Peyer's patch (tissue), 4 donors: Measurements from ENCODE around the gene PCYT1B. TPM values are rescaled to one million over a fixed set of nuclear protein-coding genes. Genes with fewer than 3 reads are reported as not detected.
"Not testable (repeated sequence)": the region's sequence is repeated elsewhere in the genome, so short reads cannot be mapped to it uniquely, and the experiment has no call there.

Experiments used
- DNase-seq, 3 donors: peaks; one replicate each; pipeline ENCODE4 v3.0.0-alpha.2; 2017 to 2019
- H3K27ac ChIP-seq, 4 donors: fragments of 200-600 bp; sonication (generic); one replicate each; pipeline ENCODE4 v1.5.1; 2016 to 2019
- H3K27me3 ChIP-seq, 2 donors: fragments of 200-600 bp; sonication (generic); one replicate each; pipeline ENCODE4 v1.5.1; 2019
- H3K36me3 ChIP-seq, 3 donors: fragments of 200-600 bp; sonication (generic); one replicate each; pipeline ENCODE4 v1.5.1; 2016 to 2019
- H3K4me1 ChIP-seq, 4 donors: fragments of 200-600 bp; sonication (generic); one replicate each; pipeline ENCODE4 v1.5.1; 2016 to 2019
- H3K4me3 ChIP-seq, 4 donors: fragments of 200-600 bp; sonication (generic); 1 replicate in 3 of 4; 2 replicates in 1 of 4; pipeline ENCODE4 v1.5.1; 2016 to 2019; ENCODE audit warnings: mild to moderate bottlenecking in 1 of 4
- H3K9me3 ChIP-seq, 4 donors: fragments of 200-600 bp; sonication (generic); one replicate each; pipeline ENCODE4 v1.5.1; 2016 to 2019; ENCODE audit warnings: mild to moderate bottlenecking in 1 of 4
- CTCF ChIP-seq, 6 experiments: fragments of 450-650 bp in 4 of 6; fragments of 200-600 bp in 2 of 6; sonication (generic) in 1 of 6; IDR thresholded peaks; one replicate each; pipeline ENCODE4 v1.5.1; 2017 to 2019; ENCODE audit warnings: antibody characterized with exemption in 6 of 6, mild to moderate bottlenecking in 3 of 6, moderate library complexity in 1 of 6
- POLR2A ChIP-seq, 2 donors: fragments of 450-650 bp; IDR thresholded peaks; one replicate each; pipeline ENCODE4 v1.5.1; 2017; ENCODE audit warnings: antibody characterized with exemption in 2 of 2, mild to moderate bottlenecking in 2 of 2, moderate library complexity in 2 of 2
- total RNA-seq, 4 donors: library from RNA; depleted of rRNA; stranded (reverse); fragments of >200 nt; gene quantifications; one replicate each; pipeline ENCODE4 v1.1.0, GENCODE V29; 2016

PCYT1B gene
- total RNA-seq, 4 donors from 2014 or later: not detected

- no peaks in the 10 kb centered on the region for H3K4me1 ChIP-seq
- no peaks in the 10 kb centered on the region for H3K36me3 ChIP-seq
- TF ChIP-seq CTCF (IDR thresholded peaks at IDR 0.05): no peak
- no peak for TF ChIP-seq POLR2A (IDR thresholded peaks at IDR 0.05)
- H3K4me3 ChIP-seq: no peak overlapping the region
- H3K27me3 ChIP-seq: no peaks in the 10 kb centered on the region
- no peaks in the 10 kb centered on the region for H3K9me3 ChIP-seq
- no peak overlapping the region for H3K27ac ChIP-seq
- no peak for DNase-seq
These were observed 10.7 kb upstream of the PCYT1B start for GRCh38 chrX:24657671-24658386.

- not testable (repeated sequence) for H3K36me3 ChIP-seq, H3K9me3 ChIP-seq, H3K27me3 ChIP-seq, DNase-seq, H3K4me3 ChIP-seq, H3K27ac ChIP-seq, H3K4me1 ChIP-seq
These were observed 8.5 kb upstream of the PCYT1B start for GRCh38 chrX:24655679-24656078.

GRCh38 chrX:24651783-24652182 lies 4.6 kb upstream of the PCYT1B start:
- Histone ChIP-seq H3K27me3 (no peaks in the 10 kb centered on the region), H3K27ac (no peak overlapping the region), H3K9me3 (no peaks in the 10 kb centered on the region), H3K4me1 (no peaks in the 10 kb centered on the region), H3K36me3 (no peaks in the 10 kb centered on the region), H3K4me3 (no peak overlapping the region)
- no peak for TF ChIP-seq POLR2A (IDR thresholded peaks at IDR 0.05)
- TF ChIP-seq CTCF (IDR thresholded peaks at IDR 0.05): no peak
- no peak for DNase-seq

GRCh38 chrX:24648495-24648894 lies 1.3 kb upstream of the PCYT1B start:
- H3K27me3 ChIP-seq: no peaks in the 10 kb centered on the region
- DNase-seq: no peak
- H3K9me3 ChIP-seq: no peaks in the 10 kb centered on the region
- no peaks in the 10 kb centered on the region for H3K4me1 ChIP-seq
- H3K27ac ChIP-seq: no peak overlapping the region
- TF ChIP-seq POLR2A (IDR thresholded peaks at IDR 0.05): no peak
- TF ChIP-seq CTCF (IDR thresholded peaks at IDR 0.05): no peak
- no peaks in the 10 kb centered on the region for H3K36me3 ChIP-seq
- no peak overlapping the region for H3K4me3 ChIP-seq

GRCh38 chrX:24646745-24647182 lies 383 bp downstream of the PCYT1B start:
- DNase-seq: no peak
- TF ChIP-seq CTCF (IDR thresholded peaks at IDR 0.05) (no peak), POLR2A (IDR thresholded peaks at IDR 0.05) (no peak)
- peak overlapping the region in 2 of 4 donors; percentile 11 to 33 for H3K4me3 ChIP-seq
- no peak overlapping the region for H3K27ac ChIP-seq
- H3K27me3 ChIP-seq: no peaks in the 10 kb centered on the region
- H3K36me3 ChIP-seq: no peaks in the 10 kb centered on the region
- H3K4me1 ChIP-seq: no peaks in the 10 kb centered on the region
- H3K9me3 ChIP-seq: no peaks in the 10 kb centered on the region

- Histone ChIP-seq H3K4me1 (no peaks in the 10 kb centered on the region), H3K36me3 (no peaks in the 10 kb centered on the region), H3K27ac (no peak overlapping the region), H3K4me3 (peak overlapping the region in 1 of 4 donors; percentile 33), H3K27me3 (no peaks in the 10 kb centered on the region), H3K9me3 (no peaks in the 10 kb centered on the region)
- TF ChIP-seq CTCF (IDR thresholded peaks at IDR 0.05) (no peak), POLR2A (IDR thresholded peaks at IDR 0.05) (no peak)
- no peak for DNase-seq
These were observed 1.1 kb downstream of the PCYT1B start for GRCh38 chrX:24646006-24646405.
